CD14-positive monocyte (primary cell): ENCODE data around the gene SMG6. TPM values are rescaled to one million over a fixed set of nuclear protein-coding genes. Genes with fewer than 3 reads are reported as not detected.

Experiments used
- DNase-seq, 3 donors: peaks; one replicate each; pipeline ENCODE4 v3.0.0-alpha.2; 2011 to 2022
- H2AFZ ChIP-seq: 2 replicates; pipeline ENCODE4 v1.6.0; 2012; ENCODE audit warnings: mild to moderate bottlenecking, low read depth, low read length, inconsistent platforms; ENCODE audit not compliant: insufficient read depth, poor library complexity, severe bottlenecking
- H3K27ac ChIP-seq, 2 donors: 1 replicate in 1 of 2; 2 replicates in 1 of 2; pipeline ENCODE4 v1.5.1; 2012 to 2013; ENCODE audit warnings: low read length in 2 of 2, control low read depth in 1 of 2, inconsistent platforms in 1 of 2, low read depth in 1 of 2, mild to moderate bottlenecking in 1 of 2
- H3K27me3 ChIP-seq, 2 donors: one replicate each; pipeline versions ENCODE4 v1.6.0 to v1.6.1; 2011 to 2013; ENCODE audit warnings: low read length in 2 of 2; ENCODE audit not compliant: control insufficient read depth in 2 of 2, insufficient read depth in 2 of 2
- H3K36me3 ChIP-seq, 2 donors: replicated peaks in 1 of 2; 1 replicate in 1 of 2; 2 replicates in 1 of 2; pipeline versions ENCODE4 v1.5.1 to v1.6.1; 2012 to 2013; ENCODE audit warnings: low read length in 2 of 2, control low read depth in 1 of 2, inconsistent platforms in 1 of 2, mild to moderate bottlenecking in 1 of 2; ENCODE audit not compliant: insufficient read depth in 2 of 2, control insufficient read depth in 1 of 2
- H3K4me1 ChIP-seq, 2 donors: 1 replicate in 1 of 2; 2 replicates in 1 of 2; pipeline versions ENCODE4 v1.5.1 to v1.6.1; 2012 to 2013; ENCODE audit warnings: low read length in 2 of 2, control low read depth in 1 of 2, inconsistent platforms in 1 of 2, mild to moderate bottlenecking in 1 of 2, moderate library complexity in 1 of 2; ENCODE audit not compliant: insufficient read depth in 2 of 2, control insufficient read depth in 1 of 2
- H3K4me2 ChIP-seq: replicated peaks from 2 replicates; pipeline ENCODE3; 2012; ENCODE audit warnings: low read length, moderate library complexity, mild to moderate bottlenecking; ENCODE audit not compliant: poor library complexity, severe bottlenecking; ENCODE audit errors: extremely low read depth
- H3K4me3 ChIP-seq, 3 experiments: fragments of 200-600 bp in 1 of 3; sonication (generic) in 1 of 3; replicated peaks in 1 of 3; 1 replicate in 2 of 3; 2 replicates in 1 of 3; pipeline ENCODE4 v1.5.1; 2011 to 2013; ENCODE audit warnings: low read length in 3 of 3, mild to moderate bottlenecking in 3 of 3, control low read depth in 2 of 3, low read depth in 2 of 3, inconsistent platforms in 1 of 3, moderate library complexity in 1 of 3
- H3K79me2 ChIP-seq: 2 replicates; pipeline ENCODE4 v1.6.0; 2012; ENCODE audit warnings: mild to moderate bottlenecking, control low read depth, inconsistent platforms, low read length, moderate library complexity; ENCODE audit not compliant: insufficient read depth
- H3K9ac ChIP-seq: 2 replicates; pipeline ENCODE4 v1.6.0; 2017; ENCODE audit warnings: low read length, mild to moderate bottlenecking; ENCODE audit not compliant: insufficient read depth, poor library complexity, severe bottlenecking
- H3K9me3 ChIP-seq, 2 donors: replicated peaks in 1 of 2; 1 replicate in 1 of 2; 2 replicates in 1 of 2; pipeline versions ENCODE4 v1.5.1 to v1.6.1; 2012 to 2013; ENCODE audit warnings: low read length in 2 of 2, control low read depth in 1 of 2; ENCODE audit not compliant: control insufficient read depth in 1 of 2, insufficient read depth in 1 of 2
- H4K20me1 ChIP-seq: 2 replicates; pipeline ENCODE4 v1.6.0; 2012; ENCODE audit warnings: mild to moderate bottlenecking, low read length, control low read depth, moderate library complexity; ENCODE audit not compliant: insufficient read depth
- H3K27ac Mint-ChIP-seq, 7 donors: one replicate each; pipeline ENCODE4 v1.8.0; 2020; ENCODE audit warnings: mild to moderate bottlenecking in 7 of 7, mixed read lengths in 7 of 7, moderate library complexity in 6 of 7, inconsistent platforms in 2 of 7
- H3K27me3 Mint-ChIP-seq, 3 donors: one replicate each; pipeline ENCODE4 v1.8.0; 2021 to 2022; ENCODE audit warnings: low read depth in 3 of 3, mild to moderate bottlenecking in 3 of 3, mixed read lengths in 3 of 3, moderate library complexity in 3 of 3, inconsistent platforms in 1 of 3
- H3K36me3 Mint-ChIP-seq, 2 donors: one replicate each; pipeline ENCODE4 v1.8.0; 2020; ENCODE audit warnings: mixed read lengths in 2 of 2, inconsistent platforms in 1 of 2, mild to moderate bottlenecking in 1 of 2
- H3K4me1 Mint-ChIP-seq: one replicate; pipeline ENCODE4 v1.8.0; 2020; ENCODE audit warnings: mild to moderate bottlenecking, mixed read lengths
- H3K4me3 Mint-ChIP-seq, 2 donors: one replicate each; pipeline ENCODE4 v1.8.0; 2020; ENCODE audit warnings: mild to moderate bottlenecking in 2 of 2, mixed read lengths in 2 of 2, moderate library complexity in 1 of 2
- H3K9me3 Mint-ChIP-seq, 7 donors: one replicate each; pipeline ENCODE4 v1.8.0; 2020 to 2022; ENCODE audit warnings: mixed read lengths in 7 of 7, mild to moderate bottlenecking in 6 of 7, moderate library complexity in 6 of 7, inconsistent platforms in 2 of 7
- WGBS: methylation state at CpG from one replicate; pipeline ENCODE4 v1.1.5; 2013; ENCODE audit warnings: missing lambda C conversion rate; ENCODE audit not compliant: insufficient coverage; 5-methylcytosine and 5-hydroxymethylcytosine counted together
- intact Hi-C, 2 donors: fragments of 100-400 bp; cut with micrococcal nuclease; formaldehyde crosslinking; loops; one replicate each; pipeline versions ENCODE4 v1.15.0 to v1.15.1; 2023
- polyA plus RNA-seq, 3 donors: library from polyadenylated mRNA; depleted of rRNA in 1 of 3; unstranded in 2 of 3; stranded (reverse) in 1 of 3; fragments of 300-500 nt in 2 of 3; fragments of >200 nt in 1 of 3; fragmentation: Illumina TruSeq in 2 of 3; gene quantifications; 1 replicate in 2 of 3; 2 replicates in 1 of 3; pipeline ENCODE4 v1.2.3, GENCODE V29; 2012 to 2021
- TF ChIP-seq, protein P1 (sequence below): fragments of 200-600 bp; IDR thresholded peaks from one replicate; pipeline ENCODE4 v1.8.0; 2022; ENCODE audit warnings: antibody characterized with exemption, mild to moderate bottlenecking

Gene SMG6
- polyA plus RNA-seq, 3 donors = 0.67 to 7.1 (median 1.1) TPM

DNA sequence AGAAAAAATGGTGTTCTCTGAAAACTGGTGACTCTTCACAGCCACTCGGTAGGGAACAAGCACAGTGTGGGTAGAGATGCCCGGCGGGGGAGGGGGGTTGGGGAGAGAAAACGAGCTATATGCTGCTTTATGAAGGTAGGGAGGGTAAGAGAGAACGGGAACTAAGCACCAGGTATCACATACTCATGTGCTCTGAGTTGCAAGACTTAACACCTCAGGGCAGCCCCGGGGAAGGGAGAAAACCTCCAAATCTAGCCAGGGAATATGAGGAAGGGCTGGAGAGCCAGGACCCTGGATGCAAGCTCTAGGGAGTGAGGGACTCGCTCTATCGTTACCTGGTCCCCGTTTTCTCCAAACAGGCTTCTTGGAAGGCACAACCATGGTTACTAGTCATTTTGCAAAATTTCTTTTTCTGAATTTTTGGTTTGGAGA, 213.4 kb downstream of the SMG6 start:
- TF ChIP-seq, protein P1, sequence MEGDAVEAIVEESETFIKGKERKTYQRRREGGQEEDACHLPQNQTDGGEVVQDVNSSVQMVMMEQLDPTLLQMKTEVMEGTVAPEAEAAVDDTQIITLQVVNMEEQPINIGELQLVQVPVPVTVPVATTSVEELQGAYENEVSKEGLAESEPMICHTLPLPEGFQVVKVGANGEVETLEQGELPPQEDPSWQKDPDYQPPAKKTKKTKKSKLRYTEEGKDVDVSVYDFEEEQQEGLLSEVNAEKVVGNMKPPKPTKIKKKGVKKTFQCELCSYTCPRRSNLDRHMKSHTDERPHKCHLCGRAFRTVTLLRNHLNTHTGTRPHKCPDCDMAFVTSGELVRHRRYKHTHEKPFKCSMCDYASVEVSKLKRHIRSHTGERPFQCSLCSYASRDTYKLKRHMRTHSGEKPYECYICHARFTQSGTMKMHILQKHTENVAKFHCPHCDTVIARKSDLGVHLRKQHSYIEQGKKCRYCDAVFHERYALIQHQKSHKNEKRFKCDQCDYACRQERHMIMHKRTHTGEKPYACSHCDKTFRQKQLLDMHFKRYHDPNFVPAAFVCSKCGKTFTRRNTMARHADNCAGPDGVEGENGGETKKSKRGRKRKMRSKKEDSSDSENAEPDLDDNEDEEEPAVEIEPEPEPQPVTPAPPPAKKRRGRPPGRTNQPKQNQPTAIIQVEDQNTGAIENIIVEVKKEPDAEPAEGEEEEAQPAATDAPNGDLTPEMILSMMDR = no peak
- H3K27me3 ChIP-seq = peaks cover 0 to 6% of the 10 kb centered on the region in 2 donors
- intact Hi-C loops = no loop called here
- Mint-ChIP-seq H3K27me3 (peaks cover 11 to 28% (median 25%) of the 10 kb centered on the region in 3 donors), H3K9me3 (peaks cover 0 to 5% (median 0%) of the 10 kb centered on the region in 7 donors), H3K36me3 (peaks cover 27 to 37% of the 10 kb centered on the region in 2 donors), H3K4me1 (peaks cover 58% of the 10 kb centered on the region), H3K27ac (peak overlapping the region in 6 of 7 donors; percentile 19 to 96 (median 90)), H3K4me3 (peak overlapping the region; percentile 92 to 97)
- H2AFZ ChIP-seq = no peak overlapping the region
- no peaks in the 10 kb centered on the region for H3K9me3 ChIP-seq
- WGBS = no CpG with 5 or more reads among the region's 9 CpGs
- H3K4me2 ChIP-seq = peak overlapping the region; percentile 79
- no peaks in the 10 kb centered on the region for H4K20me1 ChIP-seq
- peaks cover 53 to 59% of the 10 kb centered on the region in 2 donors for H3K4me1 ChIP-seq
- no peak overlapping the region for H3K9ac ChIP-seq
- peak overlapping the region; percentile 37 to 83 for H3K27ac ChIP-seq
- no peaks in the 10 kb centered on the region for H3K79me2 ChIP-seq
- DNase-seq = peak in 1 of 3 donors; percentile 49
- peaks cover 0 to 5% of the 10 kb centered on the region in 2 donors for H3K36me3 ChIP-seq
- peak overlapping the region in 1 of 3 experiments; percentile 74 for H3K4me3 ChIP-seq

DNA sequence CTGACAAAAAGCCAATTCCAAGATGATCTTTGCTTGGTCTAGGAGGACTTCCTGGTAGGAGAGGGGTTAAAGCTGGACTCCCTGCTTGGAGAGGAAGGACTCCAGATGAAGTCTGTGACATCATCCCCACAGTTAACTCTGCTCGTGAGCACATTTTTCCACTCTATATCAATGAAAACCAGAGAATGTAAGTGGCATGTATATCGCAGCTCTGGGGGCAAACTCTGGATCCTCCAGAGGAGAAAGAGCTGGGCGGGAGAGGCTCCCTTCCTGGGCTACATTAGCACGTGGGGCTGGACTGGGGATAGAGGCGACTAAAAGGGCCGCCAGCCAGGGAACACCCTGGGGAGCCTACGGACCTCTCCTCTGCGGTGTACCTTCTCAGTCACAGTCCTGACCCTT, 214.6 kb downstream of the SMG6 start:
- TF ChIP-seq, protein P1 = no peak
- Histone ChIP-seq H4K20me1 (no peaks in the 10 kb centered on the region), H3K4me3 (peak overlapping the region; percentile 27 to 74 (median 62)), H3K9ac (peak overlapping the region; percentile 55), H3K4me1 (peaks cover 65 to 71% of the 10 kb centered on the region in 2 donors), H3K9me3 (no peaks in the 10 kb centered on the region), H3K27me3 (peaks cover 0 to 6% of the 10 kb centered on the region in 2 donors), H3K27ac (peak overlapping the region; percentile 39 to 83), H3K79me2 (no peaks in the 10 kb centered on the region), H2AFZ (no peak overlapping the region), H3K36me3 (peaks cover 0 to 7% of the 10 kb centered on the region in 2 donors), H3K4me2 (peak overlapping the region; percentile 79)
- DNase-seq = peak in 1 of 3 donors; percentile 37
- peaks cover 34 to 43% of the 10 kb centered on the region in 2 donors for H3K36me3 Mint-ChIP-seq
- H3K4me1 Mint-ChIP-seq = peaks cover 69% of the 10 kb centered on the region
- intact Hi-C loops = loop anchor here in 1 of 2 donors (1.0 to 5.0 kb wide), 2 partner anchors 32 to 68 kb away; no protein-coding TSS in a partner anchor
- peaks cover 0 to 4% (median 0%) of the 10 kb centered on the region in 7 donors for H3K9me3 Mint-ChIP-seq
- peak overlapping the region; percentile 85 to 96 (median 91) for H3K27ac Mint-ChIP-seq
- 42% methylated on average over 4 of the region's 8 CpGs for WGBS
- peak overlapping the region; percentile 92 to 97 for H3K4me3 Mint-ChIP-seq
- H3K27me3 Mint-ChIP-seq = peaks cover 11 to 35% (median 34%) of the 10 kb centered on the region in 3 donors
